Chondrocyte (in vitro differentiated cells): Measurements from ENCODE around the gene GUCA2A. TPM values are rescaled to one million over a fixed set of nuclear protein-coding genes. Genes with fewer than 3 reads are reported as not detected.

ENCODE experiments used
- DNase-seq: peaks from one replicate; pipeline ENCODE4 v3.0.0; 2021; ENCODE audit warnings: mixed read lengths, low spot score
- H3K27ac Mint-ChIP-seq: one replicate; pipeline ENCODE4 v1.8.0; 2021; ENCODE audit warnings: mild to moderate bottlenecking, moderate library complexity, mixed read lengths; ENCODE audit not compliant: unreplicated experiment
- H3K27me3 Mint-ChIP-seq: 2 replicates; pipeline ENCODE4 v1.8.0; 2021; ENCODE audit warnings: low read depth, mixed read lengths
- H3K36me3 Mint-ChIP-seq: 2 replicates; pipeline ENCODE4 v1.8.0; 2021; ENCODE audit warnings: low read depth, mixed read lengths
- H3K4me1 Mint-ChIP-seq: 2 replicates; pipeline ENCODE4 v1.8.0; 2021; ENCODE audit warnings: low read depth, mild to moderate bottlenecking, mixed read lengths
- H3K4me3 Mint-ChIP-seq: one replicate; pipeline ENCODE4 v1.8.0; 2021; ENCODE audit warnings: mild to moderate bottlenecking, moderate library complexity, mixed read lengths; ENCODE audit not compliant: unreplicated experiment
- H3K9me3 Mint-ChIP-seq: 2 replicates; pipeline ENCODE4 v1.8.0; 2021; ENCODE audit warnings: low read depth, mixed read lengths
- total RNA-seq: library from RNA; stranded (reverse); gene quantifications from 3 replicates; pipeline ENCODE4 v1.2.1, GENCODE V29; 2021
- TF ChIP-seq, protein P1 (sequence below): fragments of 200-600 bp; sonication (generic); IDR thresholded peaks from 2 replicates; pipeline ENCODE4 v1.5.0; 2021; ENCODE audit warnings: antibody characterized with exemption, mild to moderate bottlenecking, moderate library complexity

GUCA2A gene
- total RNA-seq, 1 donor from 2014 or later, result not detected

DNA sequence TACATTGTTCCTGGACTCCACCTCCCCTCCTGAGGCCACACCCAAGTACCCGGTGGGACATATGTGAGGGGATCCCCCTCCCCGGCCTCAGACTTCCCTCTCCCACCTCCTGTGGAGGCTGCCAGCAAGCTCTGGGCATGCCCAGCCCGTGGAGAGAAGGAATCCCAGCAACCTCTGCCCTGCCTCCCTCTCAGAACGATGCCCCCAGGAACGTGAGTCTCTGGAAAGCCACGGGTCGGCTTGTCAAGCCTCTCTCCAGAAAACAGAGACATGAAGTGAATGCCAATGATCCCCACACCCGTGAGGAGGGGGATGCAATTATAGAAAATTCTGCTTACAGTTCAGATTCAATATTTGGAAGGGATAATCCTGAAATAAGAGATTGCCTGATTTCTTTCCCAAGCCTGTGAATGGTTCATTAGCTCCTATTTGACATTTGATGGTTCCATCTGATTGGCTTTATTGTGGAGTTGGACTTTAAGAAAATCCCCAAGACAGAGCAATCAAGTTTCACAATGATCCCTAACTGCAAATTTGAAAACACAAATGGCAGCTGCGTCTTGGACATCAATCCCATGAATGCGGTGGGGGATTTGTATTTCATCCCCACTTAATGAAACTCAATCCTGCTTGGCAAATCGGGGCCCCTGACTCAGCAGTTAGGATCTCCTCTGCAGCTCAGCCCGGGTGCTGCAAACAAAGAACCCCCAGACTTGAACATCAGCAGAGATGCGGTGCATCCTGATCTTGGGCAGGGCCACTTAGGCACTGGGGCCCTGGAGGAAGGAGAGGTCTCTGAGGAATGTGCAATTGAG is 20.4 kb downstream of the GUCA2A start:
- Mint-ChIP-seq H3K27ac (no peak overlapping the region), H3K27me3 (peaks cover 39% of the 10 kb centered on the region), H3K4me3 (no peak overlapping the region), H3K9me3 (no peaks in the 10 kb centered on the region), H3K36me3 (no peaks in the 10 kb centered on the region), H3K4me1 (no peaks in the 10 kb centered on the region)
- no peak for DNase-seq
- TF ChIP-seq, protein P1, sequence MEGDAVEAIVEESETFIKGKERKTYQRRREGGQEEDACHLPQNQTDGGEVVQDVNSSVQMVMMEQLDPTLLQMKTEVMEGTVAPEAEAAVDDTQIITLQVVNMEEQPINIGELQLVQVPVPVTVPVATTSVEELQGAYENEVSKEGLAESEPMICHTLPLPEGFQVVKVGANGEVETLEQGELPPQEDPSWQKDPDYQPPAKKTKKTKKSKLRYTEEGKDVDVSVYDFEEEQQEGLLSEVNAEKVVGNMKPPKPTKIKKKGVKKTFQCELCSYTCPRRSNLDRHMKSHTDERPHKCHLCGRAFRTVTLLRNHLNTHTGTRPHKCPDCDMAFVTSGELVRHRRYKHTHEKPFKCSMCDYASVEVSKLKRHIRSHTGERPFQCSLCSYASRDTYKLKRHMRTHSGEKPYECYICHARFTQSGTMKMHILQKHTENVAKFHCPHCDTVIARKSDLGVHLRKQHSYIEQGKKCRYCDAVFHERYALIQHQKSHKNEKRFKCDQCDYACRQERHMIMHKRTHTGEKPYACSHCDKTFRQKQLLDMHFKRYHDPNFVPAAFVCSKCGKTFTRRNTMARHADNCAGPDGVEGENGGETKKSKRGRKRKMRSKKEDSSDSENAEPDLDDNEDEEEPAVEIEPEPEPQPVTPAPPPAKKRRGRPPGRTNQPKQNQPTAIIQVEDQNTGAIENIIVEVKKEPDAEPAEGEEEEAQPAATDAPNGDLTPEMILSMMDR, result no peak

DNA sequence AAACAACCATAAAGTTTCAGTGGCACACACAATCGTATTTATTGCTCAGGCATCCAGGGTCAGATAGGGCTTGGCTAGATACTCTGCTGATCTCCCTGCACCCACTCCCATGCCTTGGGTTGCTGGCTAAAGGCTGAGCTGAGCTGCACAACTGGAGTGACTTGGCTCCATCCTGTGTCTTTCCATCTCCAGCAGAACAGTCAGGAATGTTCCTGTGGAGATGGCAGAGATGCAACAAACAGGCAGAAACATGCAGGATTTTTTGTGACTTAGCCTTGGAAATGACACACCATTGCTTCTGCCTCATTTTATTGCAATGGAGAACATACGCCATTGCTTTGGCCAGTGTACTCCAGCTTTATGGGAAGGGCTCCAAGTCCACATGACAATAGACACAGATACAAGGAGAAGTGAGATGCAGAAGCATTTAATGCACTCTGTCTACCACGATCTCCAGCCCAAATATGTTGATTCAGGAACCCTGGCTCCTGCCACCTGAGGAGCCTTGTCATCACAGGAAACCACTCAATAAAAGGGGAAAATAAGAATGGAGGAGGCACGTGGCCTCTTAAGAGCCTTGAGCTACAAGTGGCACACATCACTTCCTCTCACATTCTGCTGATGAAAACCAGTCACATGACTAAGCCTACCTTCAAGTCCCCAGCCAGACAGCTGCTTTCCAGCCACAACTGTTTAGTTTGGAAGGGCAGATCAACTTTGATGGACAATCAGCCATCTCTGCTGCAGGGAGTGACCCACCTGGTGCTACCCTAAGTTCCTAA is 21.5 kb downstream of the GUCA2A start:
- Mint-ChIP-seq H3K27ac (no peak overlapping the region), H3K9me3 (no peaks in the 10 kb centered on the region), H3K4me1 (no peaks in the 10 kb centered on the region), H3K27me3 (peaks cover 44% of the 10 kb centered on the region), H3K4me3 (no peak overlapping the region), H3K36me3 (no peaks in the 10 kb centered on the region)
- TF ChIP-seq, protein P1, result no peak
- no peak for DNase-seq

DNA sequence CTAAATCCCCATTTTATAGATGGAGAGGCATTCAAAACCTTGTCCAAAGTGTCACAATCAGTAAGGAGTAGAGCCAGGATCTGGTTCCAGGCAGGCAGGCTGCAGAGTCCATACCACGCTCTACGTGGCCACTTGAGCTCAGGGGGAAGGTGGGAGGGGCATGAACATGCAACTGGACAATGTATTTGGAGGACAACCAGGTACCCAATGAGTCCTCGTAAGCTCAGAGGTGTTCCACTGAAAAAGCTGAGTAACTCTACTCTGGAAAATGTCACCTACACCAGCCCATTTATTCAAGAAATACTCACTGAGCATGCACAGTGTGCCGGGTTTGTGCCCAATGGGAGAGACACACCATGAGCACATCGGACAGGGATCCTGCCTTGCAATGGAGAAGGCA is 22.6 kb downstream of the GUCA2A start:
- DNase-seq, result no peak
- Mint-ChIP-seq H3K27me3 (peaks cover 44% of the 10 kb centered on the region), H3K27ac (no peak overlapping the region), H3K36me3 (no peaks in the 10 kb centered on the region), H3K4me3 (no peak overlapping the region), H3K4me1 (no peaks in the 10 kb centered on the region), H3K9me3 (no peaks in the 10 kb centered on the region)
- TF ChIP-seq, protein P1, result no peak

DNA sequence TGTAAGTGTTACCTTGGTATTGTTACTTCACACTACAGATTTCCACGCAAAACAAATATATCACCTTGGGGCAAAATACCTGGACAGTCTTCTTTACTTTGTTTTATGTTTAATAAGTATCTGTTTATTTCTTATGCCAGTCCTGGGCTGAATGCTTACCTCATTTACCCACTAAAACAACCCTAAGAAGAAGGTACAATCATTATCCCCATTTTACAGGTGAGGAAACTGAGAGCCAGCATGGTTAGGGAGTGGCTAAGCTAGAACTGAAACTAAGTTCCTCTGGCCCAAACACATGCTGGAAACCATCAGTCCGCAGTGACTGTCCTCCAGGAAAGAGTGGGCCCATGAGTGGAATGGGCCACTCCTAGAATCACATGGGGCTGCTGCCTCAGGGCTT is 24.4 kb downstream of the GUCA2A start:
- Mint-ChIP-seq H3K27me3 (peaks cover 56% of the 10 kb centered on the region), H3K36me3 (no peaks in the 10 kb centered on the region), H3K4me3 (no peak overlapping the region), H3K9me3 (no peaks in the 10 kb centered on the region), H3K4me1 (no peaks in the 10 kb centered on the region), H3K27ac (no peak overlapping the region)
- DNase-seq, result no peak
- TF ChIP-seq, protein P1, result no peak

DNA sequence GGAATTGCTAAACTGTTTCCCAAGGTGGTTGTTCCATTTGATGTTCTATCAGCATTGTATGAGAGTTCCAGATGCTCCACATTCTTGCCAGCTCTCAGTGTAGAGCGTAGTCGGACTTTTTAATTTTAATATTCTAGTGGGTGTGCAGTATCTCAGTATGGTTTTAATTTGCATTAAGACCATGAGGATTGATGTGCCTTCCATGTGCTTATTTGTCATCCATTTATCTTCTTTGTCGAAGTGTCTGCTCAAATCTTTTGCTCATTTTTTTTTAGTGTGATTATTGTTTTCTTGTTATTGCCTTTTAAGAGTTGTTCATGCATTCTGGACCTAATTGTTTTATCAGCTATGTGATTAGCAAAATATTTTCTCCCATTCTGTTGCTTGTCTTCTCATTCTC is 25.1 kb downstream of the GUCA2A start:
- H3K9me3 Mint-ChIP-seq, result no peaks in the 10 kb centered on the region
- H3K4me1 Mint-ChIP-seq, result no peaks in the 10 kb centered on the region
- no peak for DNase-seq
- H3K4me3 Mint-ChIP-seq, result no peak overlapping the region
- TF ChIP-seq, protein P1, result no peak
- H3K27me3 Mint-ChIP-seq, result peaks cover 57% of the 10 kb centered on the region
- no peaks in the 10 kb centered on the region for H3K36me3 Mint-ChIP-seq
- H3K27ac Mint-ChIP-seq, result no peak overlapping the region
